Ectodermal cell (in vitro differentiated cells): ENCODE results near the gene BRAF.
"Not testable (repeated sequence)": the region's sequence is repeated elsewhere in the genome, so short reads cannot be mapped to it uniquely, and the experiment has no call there.

ENCODE experiments used
- H3K27ac ChIP-seq: 2 replicates; pipeline ENCODE4 v1.7.0; 2013; ENCODE audit warnings: mild to moderate bottlenecking, low read depth, low read length; ENCODE audit not compliant: insufficient read depth, poor library complexity, severe bottlenecking
- H3K27me3 ChIP-seq: 2 replicates; pipeline ENCODE4 v1.7.0; 2013; ENCODE audit warnings: mild to moderate bottlenecking, low read length; ENCODE audit not compliant: insufficient read depth, control insufficient read depth, poor library complexity, severe bottlenecking
- H3K36me3 ChIP-seq: one replicate; pipeline ENCODE4 v1.7.0; 2013; ENCODE audit warnings: low read length; ENCODE audit not compliant: control insufficient read depth, insufficient read depth
- H3K4me1 ChIP-seq: one replicate; pipeline ENCODE4 v1.7.0; 2013; ENCODE audit warnings: low read length; ENCODE audit not compliant: control insufficient read depth, insufficient read depth
- H3K4me3 ChIP-seq: 2 replicates; pipeline ENCODE4 v1.7.0; 2013; ENCODE audit warnings: low read depth, low read length, control low read depth; ENCODE audit not compliant: insufficient read depth
- H3K9me3 ChIP-seq: 2 replicates; pipeline ENCODE4 v1.7.0; 2013; ENCODE audit warnings: mild to moderate bottlenecking, low read length, moderate library complexity; ENCODE audit not compliant: control insufficient read depth
- WGBS, 2 experiments: methylation state at CpG; one replicate each; pipeline ENCODE4 v1.1.7; 2013; ENCODE audit warnings: missing lambda C conversion rate in 2 of 2; 5-methylcytosine and 5-hydroxymethylcytosine counted together

Gene BRAF

GRCh38 chr7:140937702-140938264, 13.1 kb upstream of the BRAF start:
- WGBS, 2 experiments, result 92 to 95% methylated on average over 3 of the region's 3 CpGs

GRCh38 chr7:140928491-140929309, 4.0 kb upstream of the BRAF start:
- Histone ChIP-seq H3K9me3 (no peaks in the 10 kb centered on the region), H3K4me3 (no peak overlapping the region), H3K36me3 (no peaks in the 10 kb centered on the region), H3K27me3 (no peaks in the 10 kb centered on the region), H3K27ac (no peak overlapping the region), H3K4me1 (no peaks in the 10 kb centered on the region)
- 87 to 90% methylated on average over 3 to 4 of the region's 4 CpGs for WGBS, 2 experiments

More at GRCh38 chr7:140937702-140938264, 13.1 kb upstream of the BRAF start:
- no peak overlapping the region for H3K4me3 ChIP-seq
- H3K27ac ChIP-seq, result no peak overlapping the region
- H3K9me3 ChIP-seq, result no peaks in the 10 kb centered on the region
- no peaks in the 10 kb centered on the region for H3K36me3 ChIP-seq
- no peaks in the 10 kb centered on the region for H3K4me1 ChIP-seq
- H3K27me3 ChIP-seq, result no peaks in the 10 kb centered on the region

GRCh38 chr7:140927945-140928344, 3.2 kb upstream of the BRAF start:
- not testable (repeated sequence) for H3K27me3 ChIP-seq, H3K9me3 ChIP-seq, H3K27ac ChIP-seq, H3K36me3 ChIP-seq, H3K4me3 ChIP-seq, H3K4me1 ChIP-seq
- 80 to 87% methylated on average over 4 of the region's 4 CpGs for WGBS, 2 experiments

GRCh38 chr7:140927351-140927750, 2.6 kb upstream of the BRAF start:
- no peak overlapping the region for H3K4me3 ChIP-seq
- H3K4me1 ChIP-seq, result peaks cover 7% of the 10 kb centered on the region
- WGBS, 2 experiments, result 77 to 82% methylated on average over 2 of the region's 2 CpGs
- H3K27me3 ChIP-seq, result no peaks in the 10 kb centered on the region
- H3K27ac ChIP-seq, result no peak overlapping the region
- H3K9me3 ChIP-seq, result no peaks in the 10 kb centered on the region
- H3K36me3 ChIP-seq, result no peaks in the 10 kb centered on the region

GRCh38 chr7:140926021-140926817, 1.5 kb upstream of the BRAF start:
- Histone ChIP-seq H3K27ac (no peak overlapping the region), H3K27me3 (no peaks in the 10 kb centered on the region), H3K4me1 (peaks cover 11% of the 10 kb centered on the region), H3K36me3 (no peaks in the 10 kb centered on the region), H3K4me3 (no peak overlapping the region), H3K9me3 (no peaks in the 10 kb centered on the region)
- WGBS, 2 experiments, result 92 to 93% methylated on average over 7 of the region's 7 CpGs

GRCh38 chr7:140924019-140924820, 509 bp downstream of the BRAF start:
- no peaks in the 10 kb centered on the region for H3K9me3 ChIP-seq
- peaks cover 11% of the 10 kb centered on the region for H3K4me1 ChIP-seq
- no peaks in the 10 kb centered on the region for H3K27me3 ChIP-seq
- peak overlapping the region; percentile 91 for H3K4me3 ChIP-seq
- peak overlapping the region; percentile 95 for H3K27ac ChIP-seq
- 1% methylated on average over 68 of the region's 69 CpGs for WGBS, 2 experiments
- H3K36me3 ChIP-seq, result no peaks in the 10 kb centered on the region

GRCh38 chr7:140923358-140924006, 1.2 kb downstream of the BRAF start:
- Histone ChIP-seq H3K27me3 (no peaks in the 10 kb centered on the region), H3K4me1 (peaks cover 11% of the 10 kb centered on the region), H3K4me3 (peak overlapping the region; percentile 91), H3K9me3 (no peaks in the 10 kb centered on the region), H3K27ac (peak overlapping the region; percentile 95), H3K36me3 (peaks cover under 1% of the 10 kb centered on the region)
- 6 to 10% methylated on average over 10 to 11 of the region's 11 CpGs for WGBS, 2 experiments

- no peak overlapping the region for H3K27ac ChIP-seq
- WGBS, 2 experiments, result 14 to 32% methylated on average over 1 of the region's 2 CpGs
Observed at GRCh38 chr7:140922741-140923345, 1.9 kb downstream of the BRAF start.

GRCh38 chr7:140920745-140921144, 4.0 kb downstream of the BRAF start:
- WGBS, 2 experiments, result no CpG with 5 or more reads among the region's 1 CpG
- Histone ChIP-seq H3K4me3 (no peak overlapping the region), H3K9me3 (no peaks in the 10 kb centered on the region), H3K27ac (no peak overlapping the region), H3K4me1 (peaks cover 11% of the 10 kb centered on the region), H3K36me3 (peaks cover 7% of the 10 kb centered on the region), H3K27me3 (no peaks in the 10 kb centered on the region)

More at GRCh38 chr7:140922741-140923345, 1.9 kb downstream of the BRAF start:
- H3K27me3 ChIP-seq, result no peaks in the 10 kb centered on the region
- H3K9me3 ChIP-seq, result no peaks in the 10 kb centered on the region
- H3K4me3 ChIP-seq, result peak overlapping the region; percentile 91
- peaks cover 6% of the 10 kb centered on the region for H3K36me3 ChIP-seq
- H3K4me1 ChIP-seq, result peaks cover 11% of the 10 kb centered on the region
